ENCODE results near the gene HS3ST4.

- TF ChIP-seq CTCF (IDR thresholded peaks at IDR 0.05; ENCODE audit: borderline replicate concordance, extremely low read depth, low read length, poor library complexity, severe bottlenecking) (no peak), EZH2 (IDR thresholded peaks at IDR 0.05; ENCODE audit: borderline replicate concordance, low read depth, low read length, severe bottlenecking) (no peak)
Measured at GRCh38 chr16:26120729-26121128, 429.0 kb downstream of the HS3ST4 start.
